IMR-90 (cell line): ENCODE results near the gene URI1. TPM values are rescaled to one million over a fixed set of nuclear protein-coding genes. Genes with fewer than 3 reads are reported as not detected.

Experiments used
- ATAC-seq: fragments of 200-7000 bp; cut with Tn5 transposase; 2 replicates; pipeline ENCODE4 v1.9.1; 2020; ENCODE audit warnings: low read depth, mild to moderate bottlenecking, moderate library complexity
- BruUV-seq: library from RNA; stranded (reverse); fragments of 400-500 nt; replicated peaks from 2 replicates; lab custom pipeline; 2021; lab: Mats Ljungman, UMichigan
- CTCF ChIA-PET: fragments of 300-600 bp; formaldehyde crosslinking; extraction: SDS; loops from one replicate; lab custom pipeline; 2021; ENCODE audit warnings: antibody characterized with exemption; lab: Yijun Ruan, JAX
- POLR2A ChIA-PET: fragments of 300-600 bp; sonication (Branson Sonifier 250); formaldehyde crosslinking; loops from one replicate; lab custom pipeline; 2022; ENCODE audit warnings: antibody characterized with exemption; ENCODE audit not compliant: unreplicated experiment; lab: Charles Lee
- DNase-seq: peaks from one replicate; pipeline ENCODE4 v3.0.0; 2013
- H2AFZ ChIP-seq: replicated peaks from 2 replicates; pipeline ENCODE3; 2013; ENCODE audit warnings: low read length, mild to moderate bottlenecking; ENCODE audit not compliant: poor library complexity
- H2AK5ac ChIP-seq: 2 replicates; pipeline ENCODE4 v1.6.1; 2013; ENCODE audit warnings: low read depth, low read length, inconsistent platforms
- H2AK9ac ChIP-seq: replicated peaks from 2 replicates; pipeline ENCODE3; 2013; ENCODE audit warnings: mild to moderate bottlenecking, low read depth, low read length, moderate library complexity; ENCODE audit not compliant: poor library complexity
- H2BK120ac ChIP-seq: 2 replicates; pipeline ENCODE4 v1.6.1; 2013; ENCODE audit warnings: low read depth, low read length, inconsistent platforms
- H2BK15ac ChIP-seq: 3 replicates; pipeline ENCODE4 v1.6.1; 2013; ENCODE audit warnings: low read depth, low read length, inconsistent platforms
- H2BK20ac ChIP-seq: 2 replicates; pipeline ENCODE4 v1.6.1; 2013; ENCODE audit warnings: low read depth, mild to moderate bottlenecking, inconsistent platforms, low read length, moderate library complexity
- H2BK5ac ChIP-seq: 2 replicates; pipeline ENCODE4 v1.6.1; 2013; ENCODE audit warnings: mild to moderate bottlenecking, low read depth, low read length, inconsistent platforms; ENCODE audit not compliant: poor library complexity, severe bottlenecking
- H3K14ac ChIP-seq: replicated peaks from 2 replicates; pipeline ENCODE4 v1.6.1; 2013; ENCODE audit warnings: low read depth, low read length, inconsistent platforms
- H3K18ac ChIP-seq: 2 replicates; pipeline ENCODE4 v1.6.1; 2013; ENCODE audit warnings: low read depth, low read length, control low read depth
- H3K23ac ChIP-seq: 2 replicates; pipeline ENCODE4 v1.6.1; 2013; ENCODE audit warnings: low read depth, low read length, inconsistent platforms
- H3K27ac ChIP-seq: 2 replicates; pipeline ENCODE4 v1.5.1; 2013; ENCODE audit warnings: mild to moderate bottlenecking, control low read depth, low read length; ENCODE audit not compliant: insufficient read depth
- H3K27me3 ChIP-seq: 2 replicates; pipeline ENCODE4 v1.6.1; 2013; ENCODE audit warnings: low read length; ENCODE audit not compliant: control insufficient read depth, insufficient read depth
- H3K36me3 ChIP-seq: 2 replicates; pipeline ENCODE4 v1.6.1; 2013; ENCODE audit warnings: low read length, mixed read lengths; ENCODE audit not compliant: control insufficient read depth, insufficient read depth
- H3K4ac ChIP-seq: 2 replicates; pipeline ENCODE4 v1.6.1; 2013; ENCODE audit warnings: low read depth, low read length, inconsistent platforms
- H3K4me1 ChIP-seq: 2 replicates; pipeline ENCODE4 v1.6.1; 2013; ENCODE audit warnings: low read length, mixed read lengths; ENCODE audit not compliant: control insufficient read depth, insufficient read depth
- H3K4me2 ChIP-seq: 2 replicates; pipeline ENCODE4 v1.6.1; 2013; ENCODE audit warnings: low read depth, mild to moderate bottlenecking, control low read depth, low read length, moderate library complexity
- H3K4me3 ChIP-seq: 2 replicates; pipeline ENCODE4 v1.5.1; 2013; ENCODE audit warnings: low read depth, mild to moderate bottlenecking, control low read depth, low read length, moderate library complexity; ENCODE audit not compliant: insufficient read depth
- H3K56ac ChIP-seq: 2 replicates; pipeline ENCODE4 v1.6.1; 2013; ENCODE audit warnings: low read length, inconsistent platforms; ENCODE audit not compliant: insufficient read depth; ENCODE audit errors: extremely low read depth
- H3K79me1 ChIP-seq, 2 experiments: 2 replicates each; pipeline ENCODE4 v1.6.1; 2013; ENCODE audit warnings: low read length in 2 of 2, inconsistent platforms in 1 of 2, low read depth in 1 of 2
- H3K9ac ChIP-seq: 2 replicates; pipeline ENCODE4 v1.6.1; 2013; ENCODE audit warnings: low read depth, low read length, control low read depth
- H3K9me1 ChIP-seq: 2 replicates; pipeline ENCODE4 v1.6.1; 2013; ENCODE audit warnings: low read length, inconsistent platforms; ENCODE audit not compliant: insufficient read depth
- H3K9me3 ChIP-seq: 2 replicates; pipeline ENCODE4 v1.6.1; 2013; ENCODE audit warnings: low read length; ENCODE audit not compliant: control insufficient read depth, insufficient read depth
- H4K20me1 ChIP-seq: 2 replicates; pipeline ENCODE4 v1.6.1; 2013; ENCODE audit warnings: low read length, inconsistent platforms; ENCODE audit not compliant: insufficient read depth
- H4K5ac ChIP-seq: 2 replicates; pipeline ENCODE4 v1.6.1; 2013; ENCODE audit warnings: mild to moderate bottlenecking, low read depth, low read length, control low read depth
- H4K8ac ChIP-seq, 2 experiments: 2 replicates each; pipeline ENCODE4 v1.6.1; 2013; ENCODE audit warnings: low read depth in 2 of 2, low read length in 2 of 2, control low read depth in 1 of 2, inconsistent platforms in 1 of 2
- H4K91ac ChIP-seq: 2 replicates; pipeline ENCODE4 v1.6.1; 2013; ENCODE audit warnings: low read depth, low read length, inconsistent platforms; ENCODE audit not compliant: insufficient read depth
- BHLHE40 ChIP-seq: fragments of 150-350 bp; IDR thresholded peaks from 2 replicates; pipeline ENCODE4 v1.6.1; 2016; ENCODE audit warnings: mild to moderate bottlenecking, low read depth, low read length
- CEBPB ChIP-seq: IDR thresholded peaks from 2 replicates; pipeline ENCODE4 v1.6.1; 2012; ENCODE audit warnings: low read depth, low read length, improper control_type of control experiment
- CHD1 ChIP-seq: IDR thresholded peaks from 2 replicates; pipeline ENCODE4 v1.6.1; 2012; ENCODE audit warnings: low read depth, low read length, improper control_type of control experiment
- CTCF ChIP-seq: conservative IDR thresholded peaks from 2 replicates; pipeline ENCODE4 v1.5.1; 2012; ENCODE audit warnings: mild to moderate bottlenecking, low read depth, low read length, improper control_type of control experiment
- ELK1 ChIP-seq: fragments of 150-350 bp; IDR thresholded peaks from 2 replicates; pipeline ENCODE4 v1.6.1; 2016; ENCODE audit warnings: low read depth, mild to moderate bottlenecking, low read length, moderate library complexity, borderline replicate concordance
- FOS ChIP-seq: fragments of 150-350 bp; IDR thresholded peaks from 2 replicates; pipeline ENCODE4 v1.6.1; 2016; ENCODE audit warnings: low read depth, low read length
- MAFK ChIP-seq: IDR thresholded peaks from 2 replicates; pipeline ENCODE4 v1.6.1; 2012; ENCODE audit warnings: low read depth, low read length, improper control_type of control experiment
- MAZ ChIP-seq: IDR thresholded peaks from 2 replicates; pipeline ENCODE4 v1.6.1; 2012; ENCODE audit warnings: low read depth, mild to moderate bottlenecking, low read length, improper control_type of control experiment, moderate library complexity, borderline replicate concordance
- MXI1 ChIP-seq: IDR thresholded peaks from 2 replicates; pipeline ENCODE4 v1.6.1; 2012; ENCODE audit warnings: low read depth, mild to moderate bottlenecking, low read length, moderate library complexity, borderline replicate concordance
- NFE2L2 ChIP-seq: fragments of 150-350 bp; IDR thresholded peaks from 2 replicates; pipeline ENCODE4 v1.6.1; 2016; ENCODE audit warnings: low read depth, mild to moderate bottlenecking, low read length
- POLR2A ChIP-seq: IDR thresholded peaks from 2 replicates; pipeline ENCODE4 v1.6.1; 2012; ENCODE audit warnings: mild to moderate bottlenecking, low read depth, low read length
- RAD21 ChIP-seq: IDR thresholded peaks from 2 replicates; pipeline ENCODE4 v1.6.1; 2012; ENCODE audit warnings: low read length, improper control_type of control experiment
- RFX5 ChIP-seq: IDR thresholded peaks from 2 replicates; pipeline ENCODE4 v1.8.0; 2012; ENCODE audit warnings: low read depth, mild to moderate bottlenecking, low read length, moderate library complexity
- SMC3 ChIP-seq: fragments of 150-350 bp; IDR thresholded peaks from 2 replicates; pipeline ENCODE4 v1.6.1; 2016; ENCODE audit warnings: low read depth, mild to moderate bottlenecking, antibody characterized with exemption, low read length, moderate library complexity
- USF2 ChIP-seq: fragments of 150-350 bp; IDR thresholded peaks from 2 replicates; pipeline ENCODE4 v1.6.1; 2017; ENCODE audit warnings: mild to moderate bottlenecking, antibody characterized with exemption, low read length, low read depth
- WGBS, 2 experiments: methylation state at CpG; one replicate each; pipeline versions ENCODE4 v1.1.5 to v1.1.7; 2013; ENCODE audit warnings: missing lambda C conversion rate in 2 of 2; ENCODE audit not compliant: insufficient read length in 1 of 2; ENCODE audit errors: extremely low coverage in 2 of 2; 5-methylcytosine and 5-hydroxymethylcytosine counted together
- dilution Hi-C: fragments of 300-500 bp; cut with HindIII; formaldehyde crosslinking; loops from one replicate; pipeline ENCODE4 v1.14.3; 2018; ENCODE audit warnings: low sequenced_read_pairs; ENCODE audit not compliant: unreplicated experiment
- in situ Hi-C: fragments of 300-500 bp; cut with MboI; formaldehyde crosslinking; loops from 3 replicates; pipeline ENCODE4 v1.14.3; 2019; ENCODE audit warnings: low sequenced_read_pairs, inconsistent platforms, mixed read lengths
- intact Hi-C: fragments of 100-400 bp; cut with micrococcal nuclease; formaldehyde crosslinking; loops from 2 replicates; pipeline ENCODE4 v1.10.0; 2022
- polyA plus RNA-seq, 3 experiments: library from polyadenylated mRNA; depleted of rRNA; stranded (reverse); fragments of >200 nt; gene quantifications; 2 replicates each; pipeline ENCODE4 v1.2.3, GENCODE V29; 2012; ENCODE audit warnings: low replicate concordance in 1 of 3
- total RNA-seq: library from RNA; depleted of rRNA; stranded (reverse); fragments of >200 nt; gene quantifications from 2 replicates; pipeline ENCODE4 v1.2.3, GENCODE V29; 2012

Gene URI1
- total and polyA plus RNA-seq, 2 of the 4 experiments (the other 2 are of a cell fraction): 43.2 to 45.3 TPM

- Histone ChIP-seq H3K23ac (no peak overlapping the region), H2BK15ac (no peak overlapping the region), H4K20me1 (no peaks in the 10 kb centered on the region; the same call in 1 of the 2 replicates), H3K4me3 (no peak overlapping the region), H3K36me3 (no peaks in the 10 kb centered on the region), H3K14ac (no peak overlapping the region), H4K8ac (no peak overlapping the region), H2AK9ac (no peak overlapping the region), H3K4ac (no peak overlapping the region), H3K27me3 (no peaks in the 10 kb centered on the region), H3K27ac (no peak overlapping the region), H2AFZ (no peak overlapping the region), H2AK5ac (no peak overlapping the region), H3K56ac (no peak overlapping the region), H3K9me1 (no peaks in the 10 kb centered on the region), H4K91ac (no peak overlapping the region), H2BK120ac (no peak overlapping the region), H3K9ac (no peak overlapping the region), H3K4me2 (no peak overlapping the region), H2BK5ac (no peak overlapping the region), H3K9me3 (no peaks in the 10 kb centered on the region), H3K79me1 (no peaks in the 10 kb centered on the region), H3K4me1 (no peaks in the 10 kb centered on the region), H4K5ac (no peak overlapping the region), H2BK20ac (no peak overlapping the region), H3K18ac (no peak overlapping the region)
- no peak for DNase-seq
- no peak for ATAC-seq
- in situ Hi-C loops (no loop called here), dilution Hi-C loops (no loop called here), intact Hi-C loops (no loop called here)
- POLR2A ChIA-PET: no interaction called here
- no CpG with 5 or more reads among the region's 5 CpGs for WGBS, 2 experiments
- CTCF ChIA-PET: no interaction called here
- no TSS peak for BruUV-seq
- TF ChIP-seq NFE2L2: no peak
- no peak for TF ChIP-seq SMC3
- TF ChIP-seq MAFK: no peak
- TF ChIP-seq ELK1: no peak
- no peak for TF ChIP-seq POLR2A
- no peak for TF ChIP-seq RAD21
- no peak for TF ChIP-seq RFX5
- no peak for TF ChIP-seq CHD1
- TF ChIP-seq MAZ: no peak
- TF ChIP-seq CTCF: no peak
- TF ChIP-seq FOS: no peak
- no peak for TF ChIP-seq USF2
- TF ChIP-seq MXI1: no peak
- TF ChIP-seq CEBPB: no peak
- no peak for TF ChIP-seq BHLHE40
Observed at GRCh38 chr19:30065680-30066606, 123.9 kb downstream of the URI1 start.
